DND-41 (cell line): Measurements from ENCODE around the gene DYNLT2B.

ENCODE experiments used
- ATAC-seq: fragments of 200-7000 bp; cut with Tn5 transposase; 3 replicates; pipeline ENCODE4 v1.9.1; 2021; ENCODE audit warnings: low read depth; ENCODE audit not compliant: insufficient read depth
- DNase-seq: peaks from one replicate; pipeline ENCODE4 v3.0.0-alpha.2; 2020
- H2AFZ ChIP-seq: 2 replicates; pipeline ENCODE4 v1.6.0; 2012; ENCODE audit warnings: low read depth, low read length
- H3K27ac ChIP-seq: 2 replicates; pipeline ENCODE4 v1.5.1; 2012; ENCODE audit warnings: low read length, inconsistent platforms
- H3K27me3 ChIP-seq: fragments of 200-600 bp; sonication (generic); 2 replicates; pipeline ENCODE4 v1.6.0; 2012; ENCODE audit warnings: low read length, mild to moderate bottlenecking, inconsistent platforms; ENCODE audit not compliant: insufficient read depth, poor library complexity
- H3K36me3 ChIP-seq: 2 replicates; pipeline ENCODE4 v1.5.1; 2012; ENCODE audit warnings: low read length, inconsistent platforms; ENCODE audit not compliant: insufficient read depth
- H3K4me1 ChIP-seq: 2 replicates; pipeline ENCODE4 v1.5.1; 2012; ENCODE audit warnings: mild to moderate bottlenecking, low read length; ENCODE audit not compliant: insufficient read depth
- H3K4me2 ChIP-seq: 2 replicates; pipeline ENCODE4 v1.6.0; 2012; ENCODE audit warnings: mild to moderate bottlenecking, moderate library complexity, low read length, inconsistent platforms; ENCODE audit not compliant: insufficient read depth
- H3K4me3 ChIP-seq, 2 experiments: fragments of 200-600 bp in 1 of 2; shearing (Covaris generic) in 1 of 2; 2 replicates each; pipeline ENCODE4 v1.5.1; 2012 to 2016; ENCODE audit warnings: inconsistent platforms in 2 of 2, low read length in 2 of 2, mild to moderate bottlenecking in 2 of 2, low read depth in 1 of 2, moderate library complexity in 1 of 2
- H3K79me2 ChIP-seq: 2 replicates; pipeline ENCODE4 v1.6.0; 2012; ENCODE audit warnings: low read length, inconsistent platforms; ENCODE audit not compliant: insufficient read depth
- H3K9ac ChIP-seq: 2 replicates; pipeline ENCODE4 v1.6.0; 2012; ENCODE audit warnings: low read depth, mild to moderate bottlenecking, inconsistent platforms, low read length, moderate library complexity
- H3K9me3 ChIP-seq: 2 replicates; pipeline ENCODE4 v1.5.1; 2012; ENCODE audit warnings: low read length, moderate library complexity, mild to moderate bottlenecking, inconsistent platforms; ENCODE audit not compliant: insufficient read depth, severe bottlenecking
- H4K20me1 ChIP-seq: 2 replicates; pipeline ENCODE4 v1.6.0; 2012; ENCODE audit warnings: low read length; ENCODE audit not compliant: insufficient read depth
- EZH2 ChIP-seq: IDR thresholded peaks from 3 replicates; pipeline ENCODE4 v1.6.1; 2012; ENCODE audit warnings: borderline replicate concordance, low read depth, mild to moderate bottlenecking, moderate library complexity, low read length, inconsistent platforms; ENCODE audit not compliant: severe bottlenecking
- TF ChIP-seq, protein P1 (sequence below): IDR thresholded peaks from 2 replicates; pipeline ENCODE4 v1.5.1; 2012; ENCODE audit warnings: borderline replicate concordance, low read length, moderate library complexity, mild to moderate bottlenecking; ENCODE audit not compliant: poor library complexity, severe bottlenecking; ENCODE audit errors: extremely low read depth

DYNLT2B gene

DNA sequence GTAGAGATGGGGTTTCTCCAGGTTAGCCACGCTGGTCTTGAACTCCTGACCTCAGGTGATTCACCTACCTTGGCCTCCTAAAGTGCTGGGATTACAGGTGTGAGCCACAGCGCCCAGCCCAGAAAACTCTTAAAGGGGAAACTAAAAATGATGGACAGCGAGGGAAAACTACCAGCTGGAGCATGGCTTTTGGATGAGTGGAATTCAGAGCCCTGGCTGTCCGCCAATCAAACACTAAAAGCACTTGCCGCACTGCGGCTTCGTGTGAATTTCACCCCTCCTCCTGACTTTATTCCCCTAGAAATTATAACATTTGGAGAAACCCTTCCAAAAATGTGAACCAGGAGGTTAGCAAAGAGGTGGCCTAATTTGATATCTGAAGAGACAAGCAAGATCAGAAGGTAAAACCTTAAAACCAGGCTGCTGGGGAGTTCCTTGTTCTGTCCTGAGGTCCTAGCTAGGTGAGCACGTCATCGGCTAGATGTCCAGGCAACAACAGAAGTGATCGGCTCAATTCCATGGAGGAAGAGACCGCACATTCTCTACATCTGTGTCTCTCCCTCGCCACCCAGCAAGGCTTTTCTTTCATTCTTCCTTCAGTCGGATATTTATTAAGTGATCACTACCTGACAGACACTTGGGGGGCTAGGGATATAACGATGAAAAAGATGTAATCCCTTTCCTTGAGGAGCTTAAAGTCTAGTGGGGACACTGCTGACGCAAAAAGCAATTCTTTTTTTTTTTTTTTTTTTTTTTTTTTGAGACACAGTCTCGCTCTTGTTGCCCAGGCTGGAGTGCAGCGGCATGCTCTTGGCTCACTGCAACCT is 18.5 kb upstream of the DYNLT2B start:
- ATAC-seq, result no peak
- H3K9ac ChIP-seq, result no peak overlapping the region

DNA sequence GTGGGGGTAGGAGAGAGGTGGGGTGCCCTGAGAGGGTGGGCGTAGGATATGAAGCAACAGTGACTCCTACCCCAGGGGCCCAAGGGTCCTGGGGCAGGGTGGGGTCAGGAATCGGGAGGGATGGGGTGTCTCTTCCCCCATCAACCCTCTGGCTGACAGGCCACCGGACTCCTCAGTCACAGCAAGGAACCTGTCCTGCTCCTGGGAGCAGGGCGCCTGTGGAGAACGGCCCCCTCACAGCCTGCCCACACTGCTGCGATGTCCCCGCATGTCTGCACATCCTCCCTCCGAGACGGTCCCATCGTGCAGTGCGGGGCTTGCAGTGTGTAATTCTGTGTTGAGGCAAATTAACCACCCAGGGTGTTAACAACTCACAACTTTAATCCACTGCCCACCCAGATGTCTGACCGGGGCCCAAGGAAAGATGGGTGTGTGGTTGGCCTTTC is 17.5 kb upstream of the DYNLT2B start:
- Histone ChIP-seq H3K79me2 (no peaks in the 10 kb centered on the region), H3K9ac (no peak overlapping the region), H4K20me1 (no peaks in the 10 kb centered on the region), H3K4me3 (no peak overlapping the region), H3K36me3 (no peaks in the 10 kb centered on the region), H2AFZ (no peak overlapping the region), H3K27me3 (no peaks in the 10 kb centered on the region), H3K9me3 (no peaks in the 10 kb centered on the region), H3K27ac (no peak overlapping the region), H3K4me1 (no peaks in the 10 kb centered on the region), H3K4me2 (no peak overlapping the region)
- DNase-seq, result no peak
- TF ChIP-seq, protein P1, sequence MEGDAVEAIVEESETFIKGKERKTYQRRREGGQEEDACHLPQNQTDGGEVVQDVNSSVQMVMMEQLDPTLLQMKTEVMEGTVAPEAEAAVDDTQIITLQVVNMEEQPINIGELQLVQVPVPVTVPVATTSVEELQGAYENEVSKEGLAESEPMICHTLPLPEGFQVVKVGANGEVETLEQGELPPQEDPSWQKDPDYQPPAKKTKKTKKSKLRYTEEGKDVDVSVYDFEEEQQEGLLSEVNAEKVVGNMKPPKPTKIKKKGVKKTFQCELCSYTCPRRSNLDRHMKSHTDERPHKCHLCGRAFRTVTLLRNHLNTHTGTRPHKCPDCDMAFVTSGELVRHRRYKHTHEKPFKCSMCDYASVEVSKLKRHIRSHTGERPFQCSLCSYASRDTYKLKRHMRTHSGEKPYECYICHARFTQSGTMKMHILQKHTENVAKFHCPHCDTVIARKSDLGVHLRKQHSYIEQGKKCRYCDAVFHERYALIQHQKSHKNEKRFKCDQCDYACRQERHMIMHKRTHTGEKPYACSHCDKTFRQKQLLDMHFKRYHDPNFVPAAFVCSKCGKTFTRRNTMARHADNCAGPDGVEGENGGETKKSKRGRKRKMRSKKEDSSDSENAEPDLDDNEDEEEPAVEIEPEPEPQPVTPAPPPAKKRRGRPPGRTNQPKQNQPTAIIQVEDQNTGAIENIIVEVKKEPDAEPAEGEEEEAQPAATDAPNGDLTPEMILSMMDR, result no peak
- no peak for TF ChIP-seq EZH2
- ATAC-seq, result no peak

More for the DNA sequence above, 18.5 kb upstream of the DYNLT2B start:
- no peak overlapping the region for H3K27ac ChIP-seq
- H2AFZ ChIP-seq, result no peak overlapping the region
- DNase-seq, result no peak
- H3K4me2 ChIP-seq, result no peak overlapping the region
- H4K20me1 ChIP-seq, result no peaks in the 10 kb centered on the region
- TF ChIP-seq, protein P1, result no peak
- TF ChIP-seq EZH2, result no peak
- no peaks in the 10 kb centered on the region for H3K79me2 ChIP-seq
- H3K36me3 ChIP-seq, result no peaks in the 10 kb centered on the region
- H3K9me3 ChIP-seq, result no peaks in the 10 kb centered on the region
- no peak overlapping the region for H3K4me3 ChIP-seq
- H3K27me3 ChIP-seq, result no peaks in the 10 kb centered on the region
- no peaks in the 10 kb centered on the region for H3K4me1 ChIP-seq

DNA sequence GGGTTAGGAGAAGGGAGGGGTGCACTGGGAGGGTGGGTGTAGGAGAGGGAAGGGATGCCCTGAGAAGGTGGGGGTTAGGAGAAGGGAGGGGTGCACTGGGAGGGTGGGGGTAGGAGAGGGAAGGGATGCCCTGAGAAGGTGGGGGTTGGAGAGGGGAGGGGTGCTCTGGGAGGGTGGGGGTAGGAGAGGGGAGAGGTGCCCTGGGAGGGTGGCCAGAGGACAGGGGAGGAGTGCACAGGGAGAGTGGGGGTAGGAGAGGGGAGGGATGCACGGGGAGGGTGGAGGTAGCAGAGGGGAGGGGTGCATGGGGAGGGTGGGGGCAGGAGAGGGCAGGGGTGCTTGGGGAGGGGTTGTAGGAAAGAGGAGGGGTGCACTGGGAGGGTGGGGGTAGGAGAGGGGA is 16.9 kb upstream of the DYNLT2B start:
- H3K9ac ChIP-seq, result no peak overlapping the region
- H3K9me3 ChIP-seq, result no peaks in the 10 kb centered on the region
- no peaks in the 10 kb centered on the region for H4K20me1 ChIP-seq
- no peak overlapping the region for H2AFZ ChIP-seq
- H3K79me2 ChIP-seq, result no peaks in the 10 kb centered on the region
- H3K27me3 ChIP-seq, result no peaks in the 10 kb centered on the region
- no peaks in the 10 kb centered on the region for H3K36me3 ChIP-seq
- no peak overlapping the region for H3K4me2 ChIP-seq
- no peak overlapping the region for H3K27ac ChIP-seq
- no peak overlapping the region for H3K4me3 ChIP-seq
- no peak for TF ChIP-seq EZH2
- TF ChIP-seq, protein P1, result no peak
- ATAC-seq (no peak), DNase-seq (no peak)
- no peaks in the 10 kb centered on the region for H3K4me1 ChIP-seq
